Activated T-cell treated with anti-CD3 and anti-CD28 coated beads, Interleukin-2, amount 50 U/mL, for 4 hours (primary cell): ENCODE measurements around the gene FOLR1. TPM values are rescaled to one million over a fixed set of nuclear protein-coding genes. Genes with fewer than 3 reads are reported as not detected.
"Not testable (repeated sequence)": the region's sequence is repeated elsewhere in the genome, so short reads cannot be mapped to it uniquely, and the experiment has no call there.

ENCODE experiments used
- ATAC-seq, 2 donors: fragments of 200-7000 bp; cut with Tn5 transposase; one replicate each; pipeline ENCODE4 v1.10.0; 2021
- DNase-seq: peaks from one replicate; pipeline ENCODE4 v3.0.0-alpha.2; 2020
- H3K27me3 Mint-ChIP-seq: one replicate; pipeline ENCODE4 v1.8.0; 2021; ENCODE audit warnings: low read depth, mixed read lengths
- H3K36me3 Mint-ChIP-seq: one replicate; pipeline ENCODE4 v1.8.0; 2022; ENCODE audit warnings: mixed read lengths; ENCODE audit not compliant: insufficient read depth
- H3K4me1 Mint-ChIP-seq: one replicate; pipeline ENCODE4 v1.8.0; 2021; ENCODE audit warnings: low read depth, mixed read lengths
- H3K4me3 Mint-ChIP-seq: one replicate; pipeline ENCODE4 v1.8.0; 2021; ENCODE audit warnings: mild to moderate bottlenecking, moderate library complexity, mixed read lengths
- H3K9me3 Mint-ChIP-seq: one replicate; pipeline ENCODE4 v1.8.0; 2021; ENCODE audit warnings: mixed read lengths
- total RNA-seq, 3 donors: library from RNA; stranded (reverse); gene quantifications; one replicate each; pipeline ENCODE4 v1.2.1, GENCODE V29; 2021

Gene FOLR1
- total RNA-seq, 3 donors from 2014 or later: 0.20 to 0.24 TPM; not detected in 1

GRCh38 chr11:72173291-72173690 lies 18.6 kb upstream of the FOLR1 start:
- peaks cover 2% of the 10 kb centered on the region for H3K4me1 Mint-ChIP-seq
- no peaks in the 10 kb centered on the region for H3K9me3 Mint-ChIP-seq
- DNase-seq (no peak), ATAC-seq (no peak)
- H3K36me3 Mint-ChIP-seq: no peaks in the 10 kb centered on the region
- peaks cover 2% of the 10 kb centered on the region for H3K27me3 Mint-ChIP-seq
- no peak overlapping the region for H3K4me3 Mint-ChIP-seq

DNA sequence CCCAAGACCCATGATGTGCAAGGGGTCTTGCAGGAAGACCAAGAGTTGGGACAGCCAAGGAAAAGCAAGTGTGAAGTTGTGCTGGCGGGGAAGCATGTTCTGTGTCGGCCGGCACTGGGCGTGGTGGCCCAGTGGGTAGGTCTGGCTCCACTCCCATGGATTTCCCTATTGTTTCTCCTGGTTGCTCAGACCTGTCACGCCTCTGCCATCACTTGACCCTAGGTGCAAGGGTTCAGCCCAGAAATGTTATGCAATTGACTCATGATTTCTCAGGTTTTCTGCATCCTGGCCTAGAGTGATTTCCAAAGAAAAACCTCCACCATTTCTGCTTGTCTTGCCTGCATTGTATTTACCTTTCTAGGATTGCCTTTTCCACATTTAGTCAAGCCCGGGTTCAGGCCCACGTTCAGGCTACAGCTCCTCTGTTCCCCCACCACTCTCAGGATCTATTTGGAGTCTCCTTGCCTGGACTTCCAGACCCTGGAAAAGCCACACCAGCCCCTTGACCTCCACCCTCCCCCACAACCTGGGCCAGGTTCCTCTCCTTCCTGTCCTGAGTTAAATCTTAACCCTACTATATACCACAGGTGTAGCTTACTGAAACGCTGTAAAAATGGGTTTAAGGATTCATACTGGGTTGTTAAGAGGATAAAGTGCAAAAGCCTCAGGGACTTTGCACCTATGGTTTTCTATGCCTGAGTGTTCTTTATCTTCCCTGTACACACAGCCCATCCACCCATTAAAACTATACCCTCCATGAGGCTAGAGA lies 17.5 kb upstream of the FOLR1 start:
- H3K27me3 Mint-ChIP-seq: peaks cover 2% of the 10 kb centered on the region
- no peak for DNase-seq
- no peak for ATAC-seq
- H3K36me3 Mint-ChIP-seq: no peaks in the 10 kb centered on the region
- peaks cover 2% of the 10 kb centered on the region for H3K4me1 Mint-ChIP-seq
- H3K4me3 Mint-ChIP-seq: no peak overlapping the region
- H3K9me3 Mint-ChIP-seq: no peaks in the 10 kb centered on the region

GRCh38 chr11:72177656-72178055 lies 14.3 kb upstream of the FOLR1 start:
- Mint-ChIP-seq H3K9me3 (no peaks in the 10 kb centered on the region), H3K4me3 (no peak overlapping the region), H3K4me1 (peaks cover 8% of the 10 kb centered on the region), H3K36me3 (no peaks in the 10 kb centered on the region), H3K27me3 (peaks cover 8% of the 10 kb centered on the region)
- DNase-seq (no peak), ATAC-seq (no peak)

- H3K4me3 Mint-ChIP-seq: no peak overlapping the region
- H3K9me3 Mint-ChIP-seq: no peaks in the 10 kb centered on the region
- H3K36me3 Mint-ChIP-seq: no peaks in the 10 kb centered on the region
- ATAC-seq: no peak
- H3K4me1 Mint-ChIP-seq: peaks cover 10% of the 10 kb centered on the region
- no peak for DNase-seq
- peaks cover 13% of the 10 kb centered on the region for H3K27me3 Mint-ChIP-seq
These were observed 12.7 kb upstream of the FOLR1 start for GRCh38 chr11:72179049-72179803.

DNA sequence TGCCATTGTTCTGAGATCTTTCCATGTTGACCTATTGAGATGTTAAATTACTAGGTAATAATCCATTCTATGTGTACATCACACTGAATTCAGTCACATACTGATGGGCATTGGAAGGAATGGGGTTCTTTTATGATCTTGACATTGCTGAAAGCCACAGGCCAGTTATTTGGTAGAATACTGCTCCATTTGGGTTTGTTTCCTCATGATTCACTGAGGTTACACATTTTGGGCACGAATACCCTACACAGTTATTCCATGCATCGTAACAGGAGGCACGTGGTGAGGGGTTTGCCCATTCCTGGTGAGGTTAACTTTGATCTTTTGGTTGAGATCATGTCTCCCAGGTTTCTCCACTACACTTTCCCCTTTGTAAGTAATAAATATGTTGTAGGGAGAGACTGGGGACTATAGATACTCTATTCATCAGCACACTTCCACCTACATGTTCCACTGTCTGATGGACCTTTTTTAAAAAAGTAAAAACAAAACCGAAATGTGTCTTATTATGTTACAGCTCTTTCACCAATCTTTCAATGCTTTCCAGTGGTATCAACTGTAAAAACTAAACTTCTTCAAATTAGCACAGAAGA lies 12.0 kb upstream of the FOLR1 start:
- no peak for ATAC-seq
- Mint-ChIP-seq H3K36me3 (no peaks in the 10 kb centered on the region), H3K9me3 (no peaks in the 10 kb centered on the region), H3K27me3 (peaks cover 13% of the 10 kb centered on the region), H3K4me1 (peaks cover 10% of the 10 kb centered on the region), H3K4me3 (no peak overlapping the region)
- DNase-seq: no peak

DNA sequence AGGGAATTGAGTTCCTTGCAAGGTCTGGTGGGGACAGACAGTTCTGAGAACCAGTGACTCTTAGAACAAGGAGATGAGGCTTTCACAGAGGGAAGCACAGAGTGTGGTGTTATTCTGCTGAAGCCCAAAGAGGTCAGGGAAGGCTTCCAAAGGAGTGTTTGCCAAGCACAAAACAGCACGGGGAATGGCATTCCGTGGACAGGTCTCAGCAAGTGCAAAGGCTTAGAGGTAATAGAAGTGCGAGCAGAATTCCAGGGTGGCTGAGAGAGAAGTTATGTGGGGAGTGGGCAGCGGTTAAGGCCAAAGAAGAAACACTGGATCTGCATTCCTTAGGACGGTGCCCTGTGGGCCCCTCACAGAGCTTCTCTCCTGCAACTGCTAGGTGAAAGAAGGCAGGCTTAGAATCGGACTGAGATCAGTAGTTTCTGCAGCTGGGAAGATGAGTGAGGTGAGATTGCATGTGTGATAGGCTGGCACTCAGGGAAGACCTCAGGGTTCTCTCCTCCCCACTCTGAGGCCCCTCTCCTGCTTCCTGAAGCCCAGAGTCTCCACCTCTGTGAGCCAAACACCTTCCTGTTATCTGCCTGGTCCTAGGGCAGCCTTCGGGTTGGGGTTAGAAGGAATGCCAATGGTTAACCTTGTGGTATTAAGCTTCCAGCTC lies 10.9 kb upstream of the FOLR1 start:
- not testable (repeated sequence) for H3K36me3 Mint-ChIP-seq, ATAC-seq, H3K4me3 Mint-ChIP-seq, DNase-seq, H3K9me3 Mint-ChIP-seq
- Mint-ChIP-seq H3K27me3 (peaks cover 13% of the 10 kb centered on the region), H3K4me1 (peaks cover 10% of the 10 kb centered on the region)

GRCh38 chr11:72181553-72181958 lies 10.4 kb upstream of the FOLR1 start:
- H3K36me3 Mint-ChIP-seq, H3K9me3 Mint-ChIP-seq, H3K4me3 Mint-ChIP-seq, ATAC-seq, DNase-seq: not testable (repeated sequence)
- Mint-ChIP-seq H3K27me3 (peaks cover 13% of the 10 kb centered on the region), H3K4me1 (peaks cover 10% of the 10 kb centered on the region)

- DNase-seq (no peak), ATAC-seq (no peak)
- Mint-ChIP-seq H3K9me3 (no peaks in the 10 kb centered on the region), H3K27me3 (peaks cover 7% of the 10 kb centered on the region), H3K4me1 (peaks cover 1% of the 10 kb centered on the region), H3K4me3 (no peak overlapping the region), H3K36me3 (no peaks in the 10 kb centered on the region)
These were observed 3.7 kb upstream of the FOLR1 start for GRCh38 chr11:72188267-72188666.

DNA sequence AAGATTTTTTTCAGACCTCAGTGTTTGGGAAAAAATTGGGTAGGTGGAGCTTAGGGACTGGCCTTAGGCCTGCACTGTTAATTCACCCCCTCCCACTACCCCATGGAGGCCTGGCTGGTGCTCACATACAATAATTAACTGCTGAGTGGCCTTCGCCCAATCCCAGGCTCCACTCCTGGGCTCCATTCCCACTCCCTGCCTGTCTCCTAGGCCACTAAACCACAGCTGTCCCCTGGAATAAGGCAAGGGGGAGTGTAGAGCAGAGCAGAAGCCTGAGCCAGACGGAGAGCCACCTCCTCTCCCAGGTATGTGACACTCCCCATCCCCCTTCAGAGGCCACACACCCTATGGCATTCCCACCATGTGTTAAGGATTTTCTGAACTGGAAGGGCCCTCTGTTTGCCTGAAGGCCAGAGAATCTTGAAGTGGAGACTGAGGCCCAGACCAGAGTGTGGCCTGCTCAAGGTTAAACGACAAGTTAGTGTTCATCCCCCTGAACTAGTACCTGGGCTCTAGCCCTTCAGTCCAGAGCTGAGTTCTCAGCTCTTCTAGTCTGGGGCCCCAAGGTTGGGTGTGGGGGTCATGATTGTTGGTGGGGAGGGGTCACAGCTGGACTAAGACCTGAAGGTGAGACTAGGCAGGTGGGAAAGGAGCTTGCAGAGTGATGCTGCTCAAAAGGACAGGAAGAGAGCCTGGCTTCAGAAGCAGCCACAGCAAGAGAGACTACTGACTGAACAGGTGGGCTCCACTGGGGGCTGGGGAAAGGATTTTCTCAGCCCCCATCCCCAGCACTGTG lies 2.3 kb upstream of the FOLR1 start:
- no peaks in the 10 kb centered on the region for H3K9me3 Mint-ChIP-seq
- peaks cover 2% of the 10 kb centered on the region for H3K27me3 Mint-ChIP-seq
- no peak for DNase-seq
- no peak for ATAC-seq
- no peaks in the 10 kb centered on the region for H3K4me1 Mint-ChIP-seq
- no peak overlapping the region for H3K4me3 Mint-ChIP-seq
- no peaks in the 10 kb centered on the region for H3K36me3 Mint-ChIP-seq

DNA sequence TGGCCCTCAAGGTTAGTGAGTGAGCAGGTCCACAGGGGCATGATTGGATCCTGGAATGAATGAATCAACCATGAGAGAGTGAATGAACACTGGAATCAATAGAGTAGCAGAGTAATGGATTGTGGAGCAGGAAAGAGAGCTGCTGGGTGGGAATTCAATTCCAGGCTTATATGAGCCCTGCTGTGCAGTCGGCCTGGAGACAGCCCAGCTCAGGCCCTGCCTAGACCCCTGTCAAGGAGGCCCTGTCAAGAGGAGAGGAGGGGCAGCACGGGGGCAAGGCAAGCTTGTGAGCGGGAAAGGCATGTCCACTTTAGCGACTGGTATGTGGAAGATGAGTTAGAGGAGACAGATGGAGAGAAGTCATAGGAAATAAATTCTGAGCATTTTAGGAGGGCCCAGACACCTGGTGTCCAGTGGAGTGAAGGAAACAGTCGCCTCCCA lies 1.3 kb upstream of the FOLR1 start:
- H3K9me3 Mint-ChIP-seq: no peaks in the 10 kb centered on the region
- H3K27me3 Mint-ChIP-seq: peaks cover 2% of the 10 kb centered on the region
- no peak overlapping the region for H3K4me3 Mint-ChIP-seq
- DNase-seq (no peak), ATAC-seq (no peak)
- no peaks in the 10 kb centered on the region for H3K4me1 Mint-ChIP-seq
- H3K36me3 Mint-ChIP-seq: no peaks in the 10 kb centered on the region

DNA sequence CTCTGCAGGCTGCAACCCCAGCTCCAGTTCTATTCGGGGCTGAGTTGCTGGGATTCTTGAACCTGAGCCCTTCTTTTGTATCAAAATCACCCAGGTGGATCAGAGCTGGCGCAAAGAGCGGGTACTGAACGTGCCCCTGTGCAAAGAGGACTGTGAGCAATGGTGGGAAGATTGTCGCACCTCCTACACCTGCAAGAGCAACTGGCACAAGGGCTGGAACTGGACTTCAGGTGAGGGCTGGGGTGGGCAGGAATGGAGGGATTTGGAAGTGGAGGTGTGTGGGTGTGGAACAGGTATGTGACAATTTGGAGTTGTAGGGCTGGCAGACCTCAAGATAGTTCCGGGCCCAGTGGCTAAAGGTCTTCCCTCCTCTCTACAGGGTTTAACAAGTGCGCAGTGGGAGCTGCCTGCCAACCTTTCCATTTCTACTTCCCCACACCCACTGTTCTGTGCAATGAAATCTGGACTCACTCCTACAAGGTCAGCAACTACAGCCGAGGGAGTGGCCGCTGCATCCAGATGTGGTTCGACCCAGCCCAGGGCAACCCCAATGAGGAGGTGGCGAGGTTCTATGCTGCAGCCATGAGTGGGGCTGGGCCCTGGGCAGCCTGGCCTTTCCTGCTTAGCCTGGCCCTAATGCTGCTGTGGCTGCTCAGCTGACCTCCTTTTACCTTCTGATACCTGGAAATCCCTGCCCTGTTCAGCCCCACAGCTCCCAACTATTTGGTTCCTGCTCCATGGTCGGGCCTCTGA lies 3.8 kb downstream of the FOLR1 start:
- Mint-ChIP-seq H3K9me3 (no peaks in the 10 kb centered on the region), H3K4me1 (no peaks in the 10 kb centered on the region), H3K36me3 (no peaks in the 10 kb centered on the region), H3K4me3 (no peak overlapping the region), H3K27me3 (peaks cover 2% of the 10 kb centered on the region)
- no peak for DNase-seq
- no peak for ATAC-seq

GRCh38 chr11:72201445-72201844 lies 9.5 kb downstream of the FOLR1 start:
- not testable (repeated sequence) for H3K36me3 Mint-ChIP-seq, ATAC-seq, H3K4me1 Mint-ChIP-seq, H3K4me3 Mint-ChIP-seq, H3K9me3 Mint-ChIP-seq, DNase-seq, H3K27me3 Mint-ChIP-seq

GRCh38 chr11:72202571-72202970 lies 10.6 kb downstream of the FOLR1 start:
- Mint-ChIP-seq H3K36me3 (no peaks in the 10 kb centered on the region), H3K4me1 (no peaks in the 10 kb centered on the region), H3K4me3 (no peak overlapping the region), H3K9me3 (no peaks in the 10 kb centered on the region), H3K27me3 (no peaks in the 10 kb centered on the region)
- DNase-seq (no peak), ATAC-seq (no peak)
